ENCODE data around the gene TPRG1. TPM values are rescaled to one million over a fixed set of nuclear protein-coding genes. Genes with fewer than 3 reads are reported as not detected.

TPRG1 gene
- total RNA-seq, 1 donor from 2014 or later, result 29.7 TPM

DNA sequence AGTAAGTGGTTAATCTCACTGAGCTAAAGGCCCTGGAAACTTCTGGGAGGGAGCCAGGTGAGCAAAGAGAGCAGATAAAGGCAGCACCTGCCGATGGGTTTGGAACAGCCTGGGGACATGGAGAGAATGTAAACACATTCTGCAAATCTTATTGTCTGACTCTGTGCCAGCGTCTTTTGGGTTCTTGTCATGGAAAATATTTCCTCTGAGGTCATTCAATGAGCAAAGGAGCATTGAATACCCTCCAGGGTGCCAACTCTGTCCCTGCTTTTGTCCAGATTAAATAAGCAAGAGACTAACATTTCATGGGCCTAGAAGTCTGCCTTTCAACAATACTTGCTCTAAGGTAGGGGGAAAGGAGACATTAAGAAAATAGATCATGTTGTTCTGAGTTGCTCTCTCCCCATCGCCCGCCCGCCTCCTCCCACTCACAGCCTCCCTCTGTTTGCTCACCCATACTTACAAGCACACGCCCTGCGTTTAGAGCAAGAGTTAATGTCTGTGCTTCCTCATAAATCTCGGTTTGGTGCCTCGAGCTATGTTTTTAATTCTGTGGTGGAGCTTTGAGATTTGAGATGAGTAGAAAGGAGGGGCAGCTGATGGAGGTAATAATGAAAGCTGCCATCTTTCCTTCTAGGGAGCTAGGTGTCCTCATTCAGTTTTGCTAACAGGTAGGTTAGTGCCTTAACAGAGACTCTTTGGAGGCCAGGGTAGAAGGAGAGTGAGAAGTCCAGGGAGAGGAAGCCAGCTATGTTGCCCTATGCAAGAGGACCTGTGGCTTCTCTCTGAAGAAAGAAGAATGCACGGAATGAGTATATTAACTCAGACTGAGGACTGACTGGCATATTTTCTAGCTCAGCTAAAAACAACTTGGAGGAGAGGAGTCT lies 132.9 kb downstream of the TPRG1 start:
- Mint-ChIP-seq H3K36me3 (ENCODE audit: low read depth) (peaks cover 11% of the 10 kb centered on the region), H3K4me3 (peak overlapping the region; percentile 63), H3K4me1 (peaks cover 58% of the 10 kb centered on the region), H3K9me3 (peaks cover 20% of the 10 kb centered on the region), H3K27me3 (no peaks in the 10 kb centered on the region), H3K27ac (peak overlapping the region; percentile 91)
- DNase-seq, result peak; percentile 65
- intact Hi-C loops (cut with micrococcal nuclease), result loop anchor here (1.0 to 10.0 kb wide), 5 partner anchors 16 to 1310 kb away; no protein-coding TSS in a partner anchor

DNA sequence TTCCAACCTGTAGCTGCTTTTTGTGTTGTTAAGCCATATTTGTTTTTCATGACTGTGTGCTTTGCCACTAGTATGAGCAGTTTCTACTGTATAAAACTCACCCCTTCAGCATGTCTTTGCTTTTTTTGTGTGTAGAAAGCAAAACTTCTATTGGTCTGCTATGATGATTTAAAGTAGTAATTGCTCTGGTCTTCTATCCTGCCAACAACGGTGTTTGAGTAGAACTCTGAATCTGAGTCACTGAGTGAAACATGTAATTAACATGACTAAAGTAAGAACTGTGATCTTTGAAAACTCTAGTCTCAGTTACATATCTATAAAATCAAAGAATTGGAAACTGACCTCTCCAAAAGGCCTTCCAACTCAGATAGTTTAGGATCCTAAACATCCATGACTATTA lies 133.6 kb downstream of the TPRG1 start:
- no peaks in the 10 kb centered on the region for H3K27me3 Mint-ChIP-seq
- peaks cover 18% of the 10 kb centered on the region for H3K9me3 Mint-ChIP-seq
- peak overlapping the region; percentile 91 for H3K27ac Mint-ChIP-seq
- H3K4me3 Mint-ChIP-seq, result peak overlapping the region; percentile 63
- intact Hi-C loops (cut with micrococcal nuclease), result loop anchor here (1.0 to 10.0 kb wide), 5 partner anchors 17 to 1309 kb away; no protein-coding TSS in a partner anchor
- DNase-seq, result no peak
- H3K36me3 Mint-ChIP-seq (ENCODE audit: low read depth), result peaks cover 13% of the 10 kb centered on the region
- peaks cover 56% of the 10 kb centered on the region for H3K4me1 Mint-ChIP-seq

GRCh38 chr3:189307963-189308362 lies 136.2 kb downstream of the TPRG1 start:
- peaks cover 52% of the 10 kb centered on the region for H3K4me1 Mint-ChIP-seq

GRCh38 chr3:189308608-189309007 lies 136.8 kb downstream of the TPRG1 start:
- peak overlapping the region; percentile 81 for H3K4me3 Mint-ChIP-seq
- peaks cover 4% of the 10 kb centered on the region for H3K9me3 Mint-ChIP-seq
- peak overlapping the region; percentile 92 for H3K27ac Mint-ChIP-seq
- peaks cover 23% of the 10 kb centered on the region for H3K36me3 Mint-ChIP-seq (ENCODE audit: low read depth)
- no peaks in the 10 kb centered on the region for H3K27me3 Mint-ChIP-seq
- no peak for DNase-seq
- H3K4me1 Mint-ChIP-seq, result peaks cover 50% of the 10 kb centered on the region
- intact Hi-C loops (cut with micrococcal nuclease), result loop anchor here (5.0 to 10.0 kb wide), 2 partner anchors 264 to 1306 kb away; no protein-coding TSS in a partner anchor

More at GRCh38 chr3:189307963-189308362, 136.2 kb downstream of the TPRG1 start:
- peak overlapping the region; percentile 81 for H3K4me3 Mint-ChIP-seq
- peak overlapping the region; percentile 92 for H3K27ac Mint-ChIP-seq
- no peaks in the 10 kb centered on the region for H3K27me3 Mint-ChIP-seq
- peaks cover 18% of the 10 kb centered on the region for H3K36me3 Mint-ChIP-seq (ENCODE audit: low read depth)
- peaks cover 8% of the 10 kb centered on the region for H3K9me3 Mint-ChIP-seq
- DNase-seq, result no peak
- intact Hi-C loops (cut with micrococcal nuclease), result loop anchor here (5.0 to 10.0 kb wide), 2 partner anchors 264 to 1307 kb away; no protein-coding TSS in a partner anchor

GRCh38 chr3:189309400-189309975 lies 137.7 kb downstream of the TPRG1 start:
- DNase-seq, result no peak
- Mint-ChIP-seq H3K27ac (peak overlapping the region; percentile 89), H3K4me1 (peaks cover 48% of the 10 kb centered on the region), H3K9me3 (peaks cover 7% of the 10 kb centered on the region), H3K36me3 (ENCODE audit: low read depth) (peaks cover 31% of the 10 kb centered on the region), H3K4me3 (peak overlapping the region; percentile 81), H3K27me3 (no peaks in the 10 kb centered on the region)
- intact Hi-C loops (cut with micrococcal nuclease), result loop anchor here (5.0 to 10.0 kb wide), 2 partner anchors 263 to 1305 kb away; no protein-coding TSS in a partner anchor

- no peak for DNase-seq
- Mint-ChIP-seq H3K9me3 (peaks cover 7% of the 10 kb centered on the region), H3K4me3 (peak overlapping the region; percentile 80), H3K27me3 (no peaks in the 10 kb centered on the region), H3K36me3 (ENCODE audit: low read depth) (peaks cover 45% of the 10 kb centered on the region), H3K4me1 (peaks cover 43% of the 10 kb centered on the region), H3K27ac (peak overlapping the region; percentile 72)
- intact Hi-C loops (cut with micrococcal nuclease), result no loop called here
These were observed 139.8 kb downstream of the TPRG1 start for GRCh38 chr3:189311521-189311920.

DNA sequence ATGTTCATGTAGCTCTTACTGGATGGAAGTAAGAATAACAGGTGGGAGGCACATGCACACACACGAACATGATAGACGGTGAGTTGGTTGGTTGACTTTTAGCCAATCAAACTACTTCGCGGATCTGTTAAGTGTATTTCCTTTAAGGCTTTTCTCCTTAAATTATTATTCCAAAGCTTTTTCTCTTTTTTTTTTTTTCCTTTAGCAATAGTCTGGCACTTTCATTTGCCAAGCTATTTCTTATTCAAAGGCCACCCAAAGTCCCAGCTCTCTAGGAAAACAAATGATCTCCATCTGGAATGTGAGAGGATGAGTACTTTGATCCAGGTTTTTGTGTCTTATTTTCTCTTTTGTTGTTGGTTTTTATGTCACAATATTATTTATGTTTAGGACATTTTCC lies 141.1 kb downstream of the TPRG1 start:
- no peak for DNase-seq
- H3K27ac Mint-ChIP-seq, result no peak overlapping the region
- H3K4me3 Mint-ChIP-seq, result no peak overlapping the region
- H3K36me3 Mint-ChIP-seq (ENCODE audit: low read depth), result peaks cover 53% of the 10 kb centered on the region
- peaks cover 11% of the 10 kb centered on the region for H3K9me3 Mint-ChIP-seq
- intact Hi-C loops (cut with micrococcal nuclease), result no loop called here
- no peaks in the 10 kb centered on the region for H3K27me3 Mint-ChIP-seq
- peaks cover 40% of the 10 kb centered on the region for H3K4me1 Mint-ChIP-seq

- Mint-ChIP-seq H3K36me3 (ENCODE audit: low read depth) (peaks cover 63% of the 10 kb centered on the region), H3K27ac (peak overlapping the region; percentile 58), H3K4me3 (peak overlapping the region; percentile 5), H3K9me3 (peaks cover 34% of the 10 kb centered on the region), H3K4me1 (peaks cover 43% of the 10 kb centered on the region), H3K27me3 (no peaks in the 10 kb centered on the region)
- intact Hi-C loops (cut with micrococcal nuclease), result no loop called here
- DNase-seq, result no peak
These were observed 144.7 kb downstream of the TPRG1 start for GRCh38 chr3:189316296-189317019.

DNA sequence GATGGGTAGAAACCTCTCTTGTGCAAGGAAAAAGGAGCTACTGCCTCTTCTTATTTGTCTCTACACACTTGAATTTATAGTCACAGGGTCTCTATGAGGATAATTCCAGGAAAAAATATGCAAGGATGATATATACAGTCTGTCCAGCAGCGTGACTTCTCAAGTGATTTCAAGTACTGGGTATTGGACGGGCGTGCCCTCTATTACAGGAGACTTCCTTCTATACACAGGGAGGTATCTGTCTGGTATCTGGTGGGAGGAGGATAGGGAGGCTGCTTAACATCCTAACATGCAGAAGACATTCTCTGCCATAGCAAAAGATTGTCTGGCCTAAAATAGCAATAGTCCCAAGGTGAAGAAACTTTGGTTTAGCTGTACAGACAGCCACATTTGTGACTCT lies 146.1 kb downstream of the TPRG1 start:
- H3K9me3 Mint-ChIP-seq, result peaks cover 45% of the 10 kb centered on the region
- H3K4me3 Mint-ChIP-seq, result no peak overlapping the region
- H3K27ac Mint-ChIP-seq, result peak overlapping the region; percentile 27
- peaks cover 47% of the 10 kb centered on the region for H3K4me1 Mint-ChIP-seq
- peaks cover 70% of the 10 kb centered on the region for H3K36me3 Mint-ChIP-seq (ENCODE audit: low read depth)
- no peak for DNase-seq
- no peaks in the 10 kb centered on the region for H3K27me3 Mint-ChIP-seq
- intact Hi-C loops (cut with micrococcal nuclease), result no loop called here

- Mint-ChIP-seq H3K9me3 (peaks cover 42% of the 10 kb centered on the region), H3K27me3 (peaks cover 3% of the 10 kb centered on the region), H3K4me1 (peaks cover 64% of the 10 kb centered on the region), H3K4me3 (no peak overlapping the region), H3K27ac (no peak overlapping the region), H3K36me3 (ENCODE audit: low read depth) (peaks cover 67% of the 10 kb centered on the region)
- intact Hi-C loops (cut with micrococcal nuclease), result loop anchor here (5.0 to 10.0 kb wide), 5 partner anchors 82 to 1576 kb away; partner anchors contain the start of gene BCL6
- no peak for DNase-seq
These were observed 148.7 kb downstream of the TPRG1 start for GRCh38 chr3:189320511-189320910.

- H3K9me3 Mint-ChIP-seq, result peaks cover 48% of the 10 kb centered on the region
- peaks cover 58% of the 10 kb centered on the region for H3K4me1 Mint-ChIP-seq
- peaks cover 3% of the 10 kb centered on the region for H3K27me3 Mint-ChIP-seq
- intact Hi-C loops (cut with micrococcal nuclease), result loop anchor here (5.0 to 10.0 kb wide), 5 partner anchors 80 to 1578 kb away; partner anchors contain the start of gene BCL6
- peak overlapping the region; percentile 20 for H3K4me3 Mint-ChIP-seq
- peak overlapping the region; percentile 61 for H3K27ac Mint-ChIP-seq
- DNase-seq, result no peak
- H3K36me3 Mint-ChIP-seq (ENCODE audit: low read depth), result peaks cover 59% of the 10 kb centered on the region
These were observed 150.6 kb downstream of the TPRG1 start for GRCh38 chr3:189322339-189322738.

- peak overlapping the region; percentile 84 for H3K4me3 Mint-ChIP-seq
- H3K27me3 Mint-ChIP-seq, result peaks cover 3% of the 10 kb centered on the region
- peak overlapping the region; percentile 99 for H3K27ac Mint-ChIP-seq
- H3K36me3 Mint-ChIP-seq (ENCODE audit: low read depth), result peaks cover 58% of the 10 kb centered on the region
- peak; percentile 96 for DNase-seq
- peaks cover 58% of the 10 kb centered on the region for H3K4me1 Mint-ChIP-seq
- intact Hi-C loops (cut with micrococcal nuclease), result loop anchor here (1.0 to 10.0 kb wide), 14 partner anchors 10 to 1580 kb away; partner anchors contain the start of gene BCL6
- peaks cover 38% of the 10 kb centered on the region for H3K9me3 Mint-ChIP-seq
These were observed 152.9 kb downstream of the TPRG1 start for GRCh38 chr3:189324538-189325138.

GRCh38 chr3:189325454-189325853 lies 153.7 kb downstream of the TPRG1 start:
- intact Hi-C loops (cut with micrococcal nuclease), result loop anchor here (2.0 to 10.0 kb wide), 6 partner anchors 53 to 1581 kb away; partner anchors contain the start of gene BCL6
- Mint-ChIP-seq H3K27ac (peak overlapping the region; percentile 99), H3K27me3 (peaks cover 3% of the 10 kb centered on the region), H3K4me1 (peaks cover 64% of the 10 kb centered on the region), H3K9me3 (peaks cover 36% of the 10 kb centered on the region), H3K4me3 (peak overlapping the region; percentile 84), H3K36me3 (ENCODE audit: low read depth) (peaks cover 55% of the 10 kb centered on the region)
- DNase-seq, result no peak
